HG03196 (cell line): ENCODE results near the gene KIF6.
"Not testable (repeated sequence)": the region's sequence is repeated elsewhere in the genome, so short reads cannot be mapped to it uniquely, and the experiment has no call there.

Experiments
- ATAC-seq: cut with Tn5 transposase; IDR thresholded peaks from one replicate; pipeline ENCODE4 v1.9.1; 2021; ENCODE audit not compliant: unreplicated experiment

KIF6 gene

GRCh38 chr6:39298061-39298460 is 427.1 kb downstream of the KIF6 start:
- ATAC-seq, result no peak

- no peak for ATAC-seq
Observed at GRCh38 chr6:39296745-39297640, 428.2 kb downstream of the KIF6 start.

- no peak for ATAC-seq
Observed at GRCh38 chr6:39295611-39296011, 429.6 kb downstream of the KIF6 start.

- ATAC-seq, result no peak
Observed at GRCh38 chr6:39294899-39295298, 430.3 kb downstream of the KIF6 start.

- ATAC-seq, result no peak
Observed at GRCh38 chr6:39294133-39294532, 431.1 kb downstream of the KIF6 start.

GRCh38 chr6:39292637-39293036 is 432.6 kb downstream of the KIF6 start:
- ATAC-seq, result no peak

- ATAC-seq, result no peak
Observed at GRCh38 chr6:39289490-39289889, 435.7 kb downstream of the KIF6 start.

GRCh38 chr6:39287601-39288000 is 437.6 kb downstream of the KIF6 start:
- no peak for ATAC-seq

GRCh38 chr6:39286596-39286995 is 438.6 kb downstream of the KIF6 start:
- ATAC-seq, result not testable (repeated sequence)

- ATAC-seq, result no peak
Observed at GRCh38 chr6:39282774-39283173, 442.4 kb downstream of the KIF6 start.

GRCh38 chr6:39281312-39281980 is 443.8 kb downstream of the KIF6 start:
- ATAC-seq, result no peak

GRCh38 chr6:39280247-39280731 is 444.9 kb downstream of the KIF6 start:
- ATAC-seq, result no peak
